ENCODE data around the gene EZR.
"Not testable (repeated sequence)": the region's sequence is repeated elsewhere in the genome, so short reads cannot be mapped to it uniquely, and the experiment has no call there.

EZR gene

DNA sequence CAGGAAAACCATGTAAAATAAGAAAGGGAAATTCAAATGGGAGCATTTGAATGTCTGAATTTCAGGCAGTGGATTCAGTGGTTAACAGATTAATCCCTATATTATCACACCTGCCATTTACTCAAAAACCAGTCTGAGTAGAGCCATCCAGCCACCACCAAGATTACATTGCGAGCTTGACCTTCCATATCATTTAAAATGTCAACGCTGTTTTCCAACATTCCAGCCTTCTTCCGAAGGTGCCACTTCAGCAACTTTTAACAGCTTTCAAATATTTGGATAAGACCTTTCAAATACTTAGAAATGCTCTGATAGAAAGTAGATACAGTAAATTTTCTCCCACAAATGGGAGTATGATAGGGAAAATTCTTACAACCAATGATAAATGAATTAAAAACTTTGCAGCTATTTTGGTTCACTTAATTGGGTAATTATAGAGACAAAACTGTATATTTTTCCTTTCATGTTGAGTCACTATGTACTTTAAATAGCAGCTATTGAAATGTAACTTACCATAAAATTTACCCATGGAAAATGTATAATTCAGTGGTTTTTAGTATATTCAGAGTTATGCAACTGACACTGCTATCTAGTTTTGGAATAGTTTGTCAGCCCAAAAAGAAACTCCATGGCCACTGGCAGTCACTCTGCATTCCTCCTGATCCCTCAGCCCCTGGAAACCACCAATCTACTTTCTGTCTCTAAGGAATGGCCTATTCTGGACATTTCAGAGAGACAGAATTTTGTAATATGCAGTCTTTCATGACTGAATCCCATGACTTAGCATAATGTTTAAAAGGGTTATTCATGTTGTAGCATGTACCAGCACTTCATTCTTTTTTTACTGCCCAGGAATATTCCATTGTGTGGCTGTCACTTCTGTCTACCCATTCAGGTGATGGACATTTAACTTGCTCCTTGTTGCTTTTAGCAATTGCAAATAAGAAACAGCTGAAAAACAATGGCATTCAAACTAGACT lies 21.5 kb downstream of the EZR start:
- no peak for DNase-seq (ENCODE audit: low read depth)

DNA sequence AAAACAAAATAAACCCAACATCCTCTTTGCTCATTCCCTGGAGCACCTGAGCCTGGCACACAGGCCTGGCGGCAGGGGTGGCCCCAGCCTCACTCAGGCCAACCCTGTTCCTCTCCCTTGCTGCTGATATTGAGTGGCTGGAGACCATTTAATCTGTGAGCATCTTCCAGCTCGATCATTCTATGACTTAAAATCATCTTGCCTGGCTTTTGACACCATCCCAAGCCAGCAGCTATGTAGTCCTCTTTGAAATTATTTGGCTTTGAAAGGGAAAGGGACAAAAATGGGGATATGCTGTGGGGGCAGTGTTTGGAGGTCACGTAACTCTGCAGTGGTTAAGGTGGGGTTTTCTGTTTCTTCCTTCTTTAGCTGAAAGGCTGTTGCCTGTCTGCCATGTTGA lies 22.8 kb downstream of the EZR start:
- DNase-seq (ENCODE audit: low read depth) = no peak

- DNase-seq (ENCODE audit: low read depth) = no peak
These were observed 23.7 kb downstream of the EZR start for GRCh38 chr6:158795516-158795915.

- no peak for DNase-seq (ENCODE audit: low read depth)
These were observed 25.7 kb downstream of the EZR start for GRCh38 chr6:158793432-158793831.

GRCh38 chr6:158792505-158792904 lies 26.7 kb downstream of the EZR start:
- not testable (repeated sequence) for DNase-seq (ENCODE audit: low read depth)

DNA sequence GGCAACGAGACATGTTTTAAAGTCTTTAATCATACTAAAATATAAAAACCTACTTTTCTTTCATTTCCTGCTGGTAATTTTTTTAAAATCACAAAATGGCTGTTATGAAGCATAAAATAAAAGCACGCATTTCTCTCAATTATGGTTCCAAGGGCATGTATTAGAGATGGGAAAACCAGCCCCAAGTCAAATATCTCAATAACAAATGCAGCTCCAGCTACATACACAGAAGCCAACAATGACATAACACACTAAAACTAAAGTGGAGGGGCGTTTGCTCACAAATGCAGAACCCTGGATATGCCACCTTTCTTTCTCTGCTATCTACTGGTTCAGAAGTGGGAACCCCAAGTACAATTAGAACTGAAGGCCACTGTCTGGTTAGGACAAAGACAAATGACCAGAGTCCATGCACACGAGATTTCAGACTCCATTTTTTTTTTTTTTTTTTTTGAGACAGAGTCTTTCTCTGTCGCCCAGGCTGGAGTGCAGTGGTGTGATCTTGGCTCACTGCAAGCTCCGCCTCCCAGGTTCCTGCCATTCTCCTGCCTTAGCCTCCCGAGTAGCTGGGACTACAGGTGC lies 27.8 kb downstream of the EZR start:
- DNase-seq (ENCODE audit: low read depth) = no peak

GRCh38 chr6:158789115-158789917 lies 29.9 kb downstream of the EZR start:
- no peak for DNase-seq (ENCODE audit: low read depth)

- no peak for DNase-seq (ENCODE audit: low read depth)
These were observed 31.8 kb downstream of the EZR start for GRCh38 chr6:158787395-158787794.

GRCh38 chr6:158786645-158787304 lies 32.4 kb downstream of the EZR start:
- no peak for DNase-seq (ENCODE audit: low read depth)

GRCh38 chr6:158785036-158785435 lies 34.1 kb downstream of the EZR start:
- DNase-seq (ENCODE audit: low read depth) = no peak

- no peak for DNase-seq (ENCODE audit: low read depth)
These were observed 34.7 kb downstream of the EZR start for GRCh38 chr6:158784505-158784904.

DNA sequence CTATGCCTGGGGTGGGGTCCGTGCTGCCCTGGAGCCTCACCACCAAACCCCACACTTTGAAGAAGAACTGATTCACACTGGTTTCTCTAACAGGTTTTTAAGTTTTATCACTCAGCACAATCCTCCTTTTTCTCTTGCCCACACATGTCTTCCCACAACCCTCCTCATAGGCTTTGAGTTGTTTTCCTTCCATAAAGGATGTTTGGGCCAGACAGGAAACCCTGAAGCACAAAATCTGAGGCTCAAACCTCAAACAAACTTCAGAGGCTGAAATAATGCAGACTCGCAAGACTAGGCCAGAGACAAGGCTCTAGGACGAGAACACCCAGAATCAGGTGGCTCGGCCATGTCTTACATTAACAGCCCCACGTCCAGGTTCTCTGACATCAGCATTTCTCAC lies 35.3 kb downstream of the EZR start:
- DNase-seq (ENCODE audit: low read depth) = no peak

DNA sequence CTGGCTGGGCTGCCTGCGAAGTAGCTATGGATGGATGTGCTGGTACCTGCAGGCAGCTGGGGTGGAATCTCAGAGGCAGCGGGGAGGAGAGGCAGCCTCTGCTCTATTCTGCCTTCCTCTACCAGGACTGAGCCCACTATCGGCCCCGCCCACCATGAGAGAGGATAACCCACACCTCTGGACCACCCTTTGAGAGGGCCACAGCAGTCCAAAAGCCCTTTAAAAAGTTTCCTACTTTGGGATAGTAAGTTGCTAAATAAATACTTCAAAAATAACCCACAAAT lies 36.1 kb downstream of the EZR start:
- no peak for DNase-seq (ENCODE audit: low read depth)

DNA sequence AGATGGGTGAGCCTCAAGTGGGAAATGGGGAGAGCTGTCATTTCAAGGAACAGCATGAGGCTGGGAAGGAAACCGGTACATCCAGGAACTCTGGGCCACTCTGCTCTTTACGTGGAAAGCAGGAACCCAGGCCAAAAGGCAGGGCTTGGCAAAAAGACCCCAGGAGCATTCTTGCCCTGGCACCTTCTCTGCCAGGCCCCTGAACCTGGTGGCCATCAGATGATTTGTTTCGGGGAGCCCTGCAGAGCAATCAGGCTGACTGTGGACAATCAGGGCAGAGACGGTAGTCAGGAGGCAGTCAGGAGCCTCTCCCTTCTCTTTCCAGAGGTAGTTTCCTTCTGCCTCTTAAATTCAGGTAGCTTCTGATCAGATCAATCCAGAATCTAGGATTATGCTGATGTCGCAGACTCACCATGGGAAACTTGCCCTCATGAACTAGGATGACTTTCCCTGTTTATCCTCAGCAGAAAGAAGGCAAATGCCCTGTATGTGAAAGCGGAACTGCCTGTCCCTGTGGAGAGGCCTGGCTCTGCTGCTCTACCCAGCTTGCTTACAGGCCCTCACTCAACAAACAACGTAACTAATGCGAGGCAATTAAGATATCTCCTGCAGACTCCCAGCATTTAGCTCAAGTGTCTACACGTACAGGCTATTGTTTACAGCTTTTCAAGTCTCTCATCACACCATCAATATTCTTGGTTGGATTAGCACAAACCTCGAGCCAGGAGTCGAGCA lies 36.6 kb downstream of the EZR start:
- no peak for DNase-seq (ENCODE audit: low read depth)

- DNase-seq (ENCODE audit: low read depth) = no peak
These were observed 37.3 kb downstream of the EZR start for GRCh38 chr6:158781692-158782373.

- DNase-seq (ENCODE audit: low read depth) = no peak
These were observed 38.0 kb downstream of the EZR start for GRCh38 chr6:158780988-158781691.

DNA sequence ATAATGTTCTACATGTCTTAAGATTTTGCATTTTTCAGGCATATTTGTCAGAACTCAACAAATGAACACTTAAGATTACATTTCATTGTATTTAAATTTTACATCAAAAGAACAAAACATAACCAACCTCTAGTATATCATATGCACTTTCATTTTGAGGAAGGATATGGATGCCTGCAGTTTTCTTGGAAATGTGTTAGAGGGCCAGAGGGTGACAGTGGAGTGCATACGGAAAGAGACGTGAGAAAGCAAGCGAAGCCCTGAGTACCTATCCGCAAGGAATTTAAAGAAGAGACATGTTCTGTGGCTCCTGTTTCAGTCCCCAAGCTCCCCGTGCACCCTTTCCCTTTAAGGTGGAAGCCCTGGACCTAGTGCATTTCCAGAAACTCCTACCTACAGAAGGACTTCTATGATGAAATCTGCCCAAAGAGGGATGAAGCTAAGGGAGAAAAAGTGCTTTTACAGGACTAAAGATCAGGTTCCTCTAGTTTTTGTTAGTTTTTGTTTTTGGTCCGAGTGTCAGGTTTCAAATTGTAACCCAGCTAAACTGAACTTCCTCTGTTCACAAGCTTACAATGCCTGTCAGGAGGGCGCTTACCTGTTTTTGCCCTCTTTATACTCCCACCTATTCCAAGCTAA lies 38.8 kb downstream of the EZR start:
- no peak for DNase-seq (ENCODE audit: low read depth)

GRCh38 chr6:158778005-158778527 lies 41.1 kb downstream of the EZR start:
- no peak for DNase-seq (ENCODE audit: low read depth)

- DNase-seq (ENCODE audit: low read depth) = no peak
These were observed 41.7 kb downstream of the EZR start for GRCh38 chr6:158777510-158777909.

DNA sequence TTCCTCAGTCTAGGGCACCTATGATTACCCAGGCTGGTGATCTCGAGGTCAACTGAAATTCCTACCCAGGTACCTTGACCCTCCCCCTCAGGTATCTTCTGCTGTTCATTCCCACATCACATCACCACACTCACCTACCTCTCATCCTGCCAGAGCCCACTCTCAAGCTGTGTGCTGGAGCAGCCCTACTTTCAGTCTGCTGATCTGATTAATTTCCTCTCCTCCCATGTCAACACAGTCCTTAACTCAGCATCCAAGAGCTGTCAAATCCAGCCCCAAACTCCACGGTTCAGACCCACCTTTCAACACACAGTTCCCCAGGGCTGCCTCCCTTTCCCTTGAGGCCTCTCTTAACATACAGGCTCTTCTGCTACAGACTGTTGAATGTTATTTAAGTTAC lies 42.4 kb downstream of the EZR start:
- no peak for DNase-seq (ENCODE audit: low read depth)

Measured in stimulated activated CD8-positive, alpha-beta memory T cell treated with anti-CD3 and anti-CD28 coated beads, Interleukin-4, amount 100 ng/mL, for 24 hours (primary cell).